HL-60 (cell line): Measurements from ENCODE around the gene SMAD7.

Experiments used
- DNase-seq, 2 experiments: peaks; one replicate each; pipeline ENCODE4 v3.0.0-alpha.2; 2010 to 2020; ENCODE audit warnings: low read depth in 1 of 2, low spot score in 1 of 2
- H3K27ac ChIP-seq: fragments of 250-450 bp; sonication (Bioruptor Pico); replicated peaks from 2 replicates; pipeline ENCODE4 v1.5.1; 2020; ENCODE audit warnings: mild to moderate bottlenecking, moderate library complexity
- H3K27me3 ChIP-seq: fragments of 250-450 bp; sonication (Bioruptor Pico); 2 replicates; pipeline ENCODE4 v1.5.1; 2021; ENCODE audit warnings: mild to moderate bottlenecking, moderate library complexity; ENCODE audit not compliant: insufficient read depth, poor library complexity, severe bottlenecking
- H3K4me3 ChIP-seq: replicated peaks from 2 replicates; pipeline ENCODE4 v1.5.1; 2011; ENCODE audit warnings: mild to moderate bottlenecking, control low read depth, low read length; ENCODE audit not compliant: insufficient read depth
- CTCF ChIP-seq: IDR thresholded peaks from one replicate; pipeline ENCODE4 v1.5.1; 2011; ENCODE audit warnings: low read length, control low read depth, inconsistent platforms; ENCODE audit not compliant: insufficient read depth
- GABPA ChIP-seq: IDR thresholded peaks from 2 replicates; pipeline ENCODE4 v1.6.1; 2012; ENCODE audit warnings: low read depth
- POLR2AphosphoS5 ChIP-seq: IDR thresholded peaks from 2 replicates; pipeline ENCODE4 v1.6.1; 2012; ENCODE audit warnings: low read depth
- REST ChIP-seq: IDR thresholded peaks from 2 replicates; pipeline ENCODE4 v1.6.1; 2012; ENCODE audit warnings: low read depth; ENCODE audit not compliant: insufficient replicate concordance
- SPI1 ChIP-seq: IDR thresholded peaks from 2 replicates; pipeline ENCODE4 v1.6.1; 2012; ENCODE audit warnings: low read depth, mild to moderate bottlenecking, borderline replicate concordance

SMAD7 gene

GRCh38 chr18:48992791-48993555, 42.2 kb upstream of the SMAD7 start:
- DNase-seq: peak; percentile 83 to 96
- TF ChIP-seq REST (no peak), CTCF (no peak), SPI1 (no peak), POLR2AphosphoS5 (0 out of 2 replicates have a peak, but pooled peaks have one; percentile 40), GABPA (no peak)
- H3K27ac ChIP-seq: peak overlapping the region; percentile 13; the same call in 1 of the 2 replicates
- H3K4me3 ChIP-seq: no peak overlapping the region
- H3K27me3 ChIP-seq: no peaks in the 10 kb centered on the region

- TF ChIP-seq REST (no peak), POLR2AphosphoS5 (no peak), CTCF (no peak), SPI1 (no peak), GABPA (no peak)
- no peak for DNase-seq
- H3K4me3 ChIP-seq: no peak overlapping the region
- H3K27ac ChIP-seq: no peak overlapping the region
- no peaks in the 10 kb centered on the region for H3K27me3 ChIP-seq
Observed at GRCh38 chr18:48992133-48992532, 41.4 kb upstream of the SMAD7 start.

GRCh38 chr18:48991676-48992075, 40.9 kb upstream of the SMAD7 start:
- TF ChIP-seq SPI1 (no peak), GABPA (no peak), REST (no peak), POLR2AphosphoS5 (no peak)
- no peak overlapping the region for H3K27ac ChIP-seq
- no peaks in the 10 kb centered on the region for H3K27me3 ChIP-seq
- no peak for DNase-seq
- no peak overlapping the region for H3K4me3 ChIP-seq
